ENCODE data around the gene ATL3.

GRCh38 chr11:63616953-63617352 is 54.2 kb downstream of the ATL3 start:
- TF ChIP-seq CTCF (IDR thresholded peaks at IDR 0.05; ENCODE audit: poor library complexity) (no peak), EZH2 (IDR thresholded peaks at IDR 0.05; ENCODE audit: borderline replicate concordance) (no peak), EZH2phosphoT487 (IDR thresholded peaks at IDR 0.05; ENCODE audit: low read depth, severe bottlenecking, unreplicated experiment) (no peak)

Measured in hepatocyte (in vitro differentiated cells).